ENCODE measurements around the gene PSMC2.
"Not testable (repeated sequence)": the region's sequence is repeated elsewhere in the genome, so short reads cannot be mapped to it uniquely, and the experiment has no call there.

PSMC2 gene

GRCh38 chr7:103379270-103379975 is 32.0 kb downstream of the PSMC2 start:
- no peak for DNase-seq

GRCh38 chr7:103380395-103381191 is 33.1 kb downstream of the PSMC2 start:
- no peak for DNase-seq

GRCh38 chr7:103381280-103382031 is 34.0 kb downstream of the PSMC2 start:
- no peak for DNase-seq

GRCh38 chr7:103382032-103382402 is 34.6 kb downstream of the PSMC2 start:
- DNase-seq = no peak

GRCh38 chr7:103387242-103387641 is 39.8 kb downstream of the PSMC2 start:
- DNase-seq = no peak

- DNase-seq = no peak
Measured at GRCh38 chr7:103388469-103389140, 41.2 kb downstream of the PSMC2 start.

- no peak for DNase-seq
Measured at GRCh38 chr7:103389263-103389662, 41.8 kb downstream of the PSMC2 start.

GRCh38 chr7:103391150-103391549 is 43.7 kb downstream of the PSMC2 start:
- no peak for DNase-seq

GRCh38 chr7:103391976-103392375 is 44.5 kb downstream of the PSMC2 start:
- DNase-seq = no peak

- no peak for DNase-seq
Measured at GRCh38 chr7:103394566-103394965, 47.1 kb downstream of the PSMC2 start.

- DNase-seq = no peak
Measured at GRCh38 chr7:103395071-103395470, 47.6 kb downstream of the PSMC2 start.

GRCh38 chr7:103396471-103396870 is 49.0 kb downstream of the PSMC2 start:
- DNase-seq = no peak

- DNase-seq = no peak
Measured at GRCh38 chr7:103398483-103399127, 51.2 kb downstream of the PSMC2 start.

GRCh38 chr7:103399687-103400086 is 52.2 kb downstream of the PSMC2 start:
- not testable (repeated sequence) for DNase-seq

GRCh38 chr7:103405789-103406613 is 58.6 kb downstream of the PSMC2 start:
- DNase-seq = not testable (repeated sequence)

GRCh38 chr7:103412151-103412550 is 64.7 kb downstream of the PSMC2 start:
- DNase-seq = no peak

GRCh38 chr7:103413407-103413806 is 66.0 kb downstream of the PSMC2 start:
- no peak for DNase-seq

GRCh38 chr7:103418241-103418640 is 70.8 kb downstream of the PSMC2 start:
- no peak for DNase-seq
